ENCODE data around the gene ALOXE3. TPM values are rescaled to one million over a fixed set of nuclear protein-coding genes. Genes with fewer than 3 reads are reported as not detected.

The ALOXE3 gene
- total RNA-seq, 2 experiments from 2014 or later = 0.27 to 0.28 TPM

GRCh38 chr17:8160741-8161221 is 42.5 kb upstream of the ALOXE3 start:
- DNase-seq (peak; percentile 63), ATAC-seq (no peak)
- ChIA-PET CTCF (interaction anchor here (0.5 to 1.9 kb wide), 12 partner anchors 10 to 87 kb away, joined by 3 to 8 read pairs (median 4); partner anchors contain the start of gene HES7), POLR2A (interaction anchor here (0.9 to 2.7 kb wide), 3 partner anchors 12 to 29 kb away, joined by 3 to 23 read pairs (median 4); partner anchors contain the start of gene BORCS6)
- no peaks in the 10 kb centered on the region for H3K9me3 Mint-ChIP-seq (ENCODE audit: low read depth)
- peak overlapping the region; percentile 85 for H3K4me3 Mint-ChIP-seq
- peaks cover 33% of the 10 kb centered on the region for H3K36me3 Mint-ChIP-seq (ENCODE audit: low read depth)
- intact Hi-C loops (cut with DNase I, micrococcal nuclease) = no loop called here
- H3K27ac Mint-ChIP-seq = peak overlapping the region; percentile 93
- peaks cover 57% of the 10 kb centered on the region for H3K4me1 Mint-ChIP-seq
- no peaks in the 10 kb centered on the region for H3K27me3 Mint-ChIP-seq

DNA sequence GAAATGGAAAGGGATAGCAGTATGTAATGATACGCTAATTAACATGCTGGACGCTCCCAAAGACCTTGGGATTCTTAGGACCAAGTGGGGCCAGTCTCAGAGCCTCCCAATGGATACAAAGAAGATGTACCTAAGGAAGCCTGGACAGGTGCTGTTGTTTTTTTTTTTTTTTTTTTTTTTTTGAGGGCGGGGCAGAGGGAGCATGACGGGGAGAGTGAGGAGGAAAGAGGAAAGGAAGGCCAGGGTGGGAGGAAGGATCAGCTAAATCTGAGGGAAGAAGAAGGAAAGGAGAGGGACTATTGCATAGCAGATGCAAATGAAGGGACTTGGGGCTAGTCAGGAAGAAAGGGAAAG is 41.9 kb upstream of the ALOXE3 start:
- ChIA-PET POLR2A (interaction anchor here (2.7 kb wide), 1 partner anchor 13 kb away, joined by 23 read pairs; no protein-coding TSS in a partner anchor), CTCF (interaction anchor here (0.5 to 1.4 kb wide), 4 partner anchors 19 to 170 kb away, joined by 3 to 8 read pairs (median 3); no protein-coding TSS in a partner anchor)
- H3K36me3 Mint-ChIP-seq (ENCODE audit: low read depth) = peaks cover 33% of the 10 kb centered on the region
- peak overlapping the region; percentile 93 for H3K27ac Mint-ChIP-seq
- ATAC-seq (no peak), DNase-seq (no peak)
- peaks cover 57% of the 10 kb centered on the region for H3K4me1 Mint-ChIP-seq
- H3K27me3 Mint-ChIP-seq = no peaks in the 10 kb centered on the region
- H3K4me3 Mint-ChIP-seq = peak overlapping the region; percentile 85
- H3K9me3 Mint-ChIP-seq (ENCODE audit: low read depth) = no peaks in the 10 kb centered on the region
- intact Hi-C loops (cut with DNase I, micrococcal nuclease) = no loop called here

- DNase-seq (no peak), ATAC-seq (no peak)
- Mint-ChIP-seq H3K36me3 (ENCODE audit: low read depth) (peaks cover 33% of the 10 kb centered on the region), H3K4me3 (no peak overlapping the region), H3K27me3 (no peaks in the 10 kb centered on the region), H3K27ac (peak overlapping the region; percentile 79), H3K4me1 (peaks cover 51% of the 10 kb centered on the region), H3K9me3 (ENCODE audit: low read depth) (no peaks in the 10 kb centered on the region)
- ChIA-PET POLR2A (interaction anchor here (2.7 kb wide), 1 partner anchor 14 kb away, joined by 23 read pairs; no protein-coding TSS in a partner anchor), CTCF (interaction anchor here (0.5 to 6.9 kb wide), 10 partner anchors 8 to 169 kb away, joined by 3 to 88 read pairs (median 3); partner anchors contain the start of genes ALOXE3 and HES7)
- intact Hi-C loops (cut with DNase I, micrococcal nuclease) = loop anchor here (5.0 to 10.0 kb wide), 4 partner anchors 77 to 915 kb away; partner anchors contain the start of genes CD68 (in 1 of the 2), GABARAP (in 1 of the 2), POLR2A (in 1 of the 2) and SLC35G6 (in 1 of the 2)
Observed at GRCh38 chr17:8159459-8160223, 41.3 kb upstream of the ALOXE3 start.

DNA sequence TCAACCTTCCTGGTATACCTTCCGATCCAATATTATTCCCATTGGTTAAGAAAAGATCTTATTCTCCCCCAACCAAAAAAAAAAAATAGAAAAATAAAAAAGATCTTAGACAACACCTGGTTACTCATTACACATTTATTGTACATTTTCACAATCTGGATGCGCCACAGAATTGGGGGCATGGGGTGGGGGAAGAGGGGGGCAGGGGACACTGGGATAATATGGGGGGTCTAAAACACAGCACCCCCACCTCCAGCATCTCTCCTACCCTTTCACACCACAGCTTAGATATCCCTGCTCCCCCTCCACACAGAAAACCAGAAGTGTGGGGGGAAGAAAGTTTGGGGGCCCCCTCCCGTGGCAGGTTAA is 40.7 kb upstream of the ALOXE3 start:
- ChIA-PET POLR2A (interaction anchor here (0.8 to 4.3 kb wide), 2 partner anchors 9 to 14 kb away, joined by 3 to 85 read pairs; no protein-coding TSS in a partner anchor), CTCF (interaction anchor here (0.5 to 6.9 kb wide), 13 partner anchors 8 to 243 kb away, joined by 3 to 88 read pairs (median 4); partner anchors contain the start of genes ALOXE3, HES7 and RNF227)
- no peaks in the 10 kb centered on the region for H3K9me3 Mint-ChIP-seq (ENCODE audit: low read depth)
- peaks cover 45% of the 10 kb centered on the region for H3K4me1 Mint-ChIP-seq
- H3K27me3 Mint-ChIP-seq = no peaks in the 10 kb centered on the region
- H3K27ac Mint-ChIP-seq = peak overlapping the region; percentile 66
- H3K4me3 Mint-ChIP-seq = no peak overlapping the region
- intact Hi-C loops (cut with DNase I, micrococcal nuclease) = loop anchor here (5.0 to 10.0 kb wide), 4 partner anchors 77 to 914 kb away; partner anchors contain the start of genes CD68 (in 1 of the 2), GABARAP (in 1 of the 2), POLR2A (in 1 of the 2) and SLC35G6 (in 1 of the 2)
- DNase-seq (no peak), ATAC-seq (no peak)
- peaks cover 33% of the 10 kb centered on the region for H3K36me3 Mint-ChIP-seq (ENCODE audit: low read depth)

DNA sequence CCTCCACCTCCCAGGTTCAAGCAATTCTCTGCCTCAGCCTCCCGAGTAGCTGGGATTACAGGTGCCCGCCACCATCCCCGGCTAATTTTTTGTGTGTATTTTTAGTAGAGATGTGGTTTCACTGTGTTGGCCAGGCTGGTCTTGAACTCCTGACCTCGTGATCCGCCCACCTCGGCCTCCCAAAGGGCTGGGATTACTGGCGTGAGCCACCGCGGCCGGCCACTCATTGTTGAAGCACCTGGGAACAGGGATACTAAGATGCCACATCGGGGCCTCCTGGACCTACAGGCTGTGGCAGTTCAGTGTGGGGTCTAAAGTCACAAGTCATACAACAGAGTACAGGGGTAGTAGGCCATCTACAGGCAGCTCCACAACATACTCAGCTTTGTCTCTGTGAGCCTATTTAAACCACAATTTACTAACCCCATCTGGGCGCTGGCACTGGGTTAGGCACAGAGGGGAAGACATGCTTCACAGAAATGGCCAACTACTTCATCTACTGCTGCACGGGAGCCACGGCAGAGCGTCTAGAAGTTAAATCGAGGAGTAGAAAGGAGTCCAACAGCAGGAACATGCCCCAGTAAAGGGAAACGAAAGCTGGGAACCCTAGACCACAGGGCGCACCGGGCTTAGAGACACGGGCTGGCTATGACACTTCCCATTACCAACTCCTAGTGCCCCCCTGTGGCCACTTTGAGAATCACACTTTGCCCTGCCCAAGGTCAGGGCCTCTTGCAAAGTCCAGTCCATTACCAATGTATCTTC is 40.1 kb upstream of the ALOXE3 start:
- H3K36me3 Mint-ChIP-seq (ENCODE audit: low read depth) = peaks cover 33% of the 10 kb centered on the region
- intact Hi-C loops (cut with DNase I, micrococcal nuclease) = loop anchor here (5.0 to 10.0 kb wide), 4 partner anchors 76 to 914 kb away; partner anchors contain the start of genes CD68 (in 1 of the 2), GABARAP (in 1 of the 2), POLR2A (in 1 of the 2) and SLC35G6 (in 1 of the 2)
- H3K27ac Mint-ChIP-seq = peak overlapping the region; percentile 66
- CTCF ChIA-PET = interaction anchor here (0.5 to 6.9 kb wide), 14 partner anchors 9 to 243 kb away, joined by 3 to 88 read pairs (median 4); partner anchors contain the start of genes ALOXE3, HES7 and RNF227
- POLR2A ChIA-PET = interaction anchor here (0.8 to 4.3 kb wide), 2 partner anchors 9 to 15 kb away, joined by 3 to 85 read pairs; no protein-coding TSS in a partner anchor
- no peak overlapping the region for H3K4me3 Mint-ChIP-seq
- DNase-seq = peak; percentile 94
- peak; percentile 11 for ATAC-seq
- no peaks in the 10 kb centered on the region for H3K27me3 Mint-ChIP-seq
- H3K4me1 Mint-ChIP-seq = peaks cover 42% of the 10 kb centered on the region
- no peaks in the 10 kb centered on the region for H3K9me3 Mint-ChIP-seq (ENCODE audit: low read depth)

DNA sequence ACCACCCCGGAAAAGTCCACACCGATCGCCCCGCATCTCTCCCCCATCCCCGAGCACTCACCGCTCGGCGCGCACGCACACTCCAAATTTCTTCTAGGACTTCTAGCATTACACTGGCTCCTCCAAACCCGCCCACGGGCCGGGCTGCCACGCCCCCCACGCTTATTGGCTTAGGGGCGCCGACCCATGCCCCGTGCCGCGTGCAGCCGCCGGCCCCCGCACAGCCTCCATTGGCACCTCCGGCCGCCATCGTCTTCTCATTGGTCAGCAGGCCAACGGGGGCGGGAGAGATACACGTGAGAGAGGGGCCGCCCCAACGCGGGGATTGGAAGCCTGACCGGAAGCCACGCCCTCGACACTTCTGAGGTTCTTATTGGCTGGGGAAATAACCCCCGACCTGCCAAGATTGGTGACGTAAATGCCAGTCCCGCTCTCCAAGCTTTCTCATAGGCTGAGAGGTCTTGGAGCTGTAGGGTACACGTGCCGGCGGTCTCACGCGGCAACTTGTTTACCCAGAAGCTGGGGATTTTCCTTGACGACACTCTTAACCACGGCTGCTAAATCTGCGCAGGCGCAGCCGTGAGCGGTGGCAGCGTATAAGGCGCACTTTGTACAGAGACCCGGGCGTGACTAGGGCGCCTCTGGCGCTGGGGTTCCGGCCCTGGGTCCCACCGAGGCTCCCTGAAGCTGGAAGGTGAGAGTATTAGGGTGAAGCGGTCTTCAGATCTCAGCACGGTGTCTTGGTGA is 38.1 kb upstream of the ALOXE3 start:
- H3K4me1 Mint-ChIP-seq = peaks cover 49% of the 10 kb centered on the region
- ChIA-PET CTCF (interaction anchor here (0.5 to 6.9 kb wide), 11 partner anchors 17 to 83 kb away, joined by 3 to 88 read pairs (median 4); partner anchors contain the start of genes ALOXE3 and HES7), POLR2A (interaction anchor here (0.6 to 4.3 kb wide), 11 partner anchors 13 to 91 kb away, joined by 3 to 85 read pairs (median 6); partner anchors contain the start of genes BORCS6, CTC1 and TMEM107)
- no peaks in the 10 kb centered on the region for H3K9me3 Mint-ChIP-seq (ENCODE audit: low read depth)
- H3K27ac Mint-ChIP-seq = no peak overlapping the region
- intact Hi-C loops (cut with DNase I, micrococcal nuclease) = loop anchor here (1.0 to 10.0 kb wide), 21 partner anchors 17 to 912 kb away; partner anchors contain the start of genes CD68 (in 1 of the 2), GABARAP (in 1 of the 2), NAA38 (in 1 of the 2) and NEURL4 (in 1 of the 2)
- H3K36me3 Mint-ChIP-seq (ENCODE audit: low read depth) = peaks cover 30% of the 10 kb centered on the region
- no peaks in the 10 kb centered on the region for H3K27me3 Mint-ChIP-seq
- no peak overlapping the region for H3K4me3 Mint-ChIP-seq
- ATAC-seq (peak; percentile 75), DNase-seq (peak; percentile 100)

- peaks cover 25% of the 10 kb centered on the region for H3K36me3 Mint-ChIP-seq (ENCODE audit: low read depth)
- H3K4me1 Mint-ChIP-seq = peaks cover 44% of the 10 kb centered on the region
- CTCF ChIA-PET = interaction anchor here (0.7 to 6.9 kb wide), 7 partner anchors 18 to 82 kb away, joined by 3 to 88 read pairs (median 4); partner anchors contain the start of genes ALOXE3 and HES7
- ATAC-seq (no peak), DNase-seq (no peak)
- no peak overlapping the region for H3K4me3 Mint-ChIP-seq
- H3K27ac Mint-ChIP-seq = no peak overlapping the region
- H3K9me3 Mint-ChIP-seq (ENCODE audit: low read depth) = no peaks in the 10 kb centered on the region
- POLR2A ChIA-PET = interaction anchor here (0.6 to 4.3 kb wide), 7 partner anchors 15 to 66 kb away, joined by 3 to 85 read pairs (median 10); partner anchors contain the start of gene TMEM107
- no peaks in the 10 kb centered on the region for H3K27me3 Mint-ChIP-seq
- intact Hi-C loops (cut with DNase I, micrococcal nuclease) = loop anchor here (1.0 to 10.0 kb wide), 21 partner anchors 17 to 911 kb away; partner anchors contain the start of genes CD68 (in 1 of the 2), GABARAP (in 1 of the 2), NAA38 (in 1 of the 2) and NEURL4 (in 1 of the 2)
Observed at GRCh38 chr17:8155996-8156245, 37.6 kb upstream of the ALOXE3 start.

GRCh38 chr17:8155231-8155995 is 37.1 kb upstream of the ALOXE3 start:
- intact Hi-C loops (cut with DNase I, micrococcal nuclease) = loop anchor here (5.0 to 10.0 kb wide), 4 partner anchors 73 to 911 kb away; partner anchors contain the start of genes CD68 (in 1 of the 2), GABARAP (in 1 of the 2), POLR2A (in 1 of the 2) and SLC35G6 (in 1 of the 2)
- ATAC-seq = no peak
- CTCF ChIA-PET = interaction anchor here (0.7 to 6.9 kb wide), 5 partner anchors 17 to 66 kb away, joined by 3 to 88 read pairs (median 5); partner anchors contain the start of genes ALOXE3 and HES7
- no peaks in the 10 kb centered on the region for H3K27me3 Mint-ChIP-seq
- POLR2A ChIA-PET = interaction anchor here (0.6 to 4.3 kb wide), 8 partner anchors 9 to 66 kb away, joined by 3 to 85 read pairs (median 8); partner anchors contain the start of genes BORCS6 and TMEM107
- H3K36me3 Mint-ChIP-seq (ENCODE audit: low read depth) = peaks cover 20% of the 10 kb centered on the region
- H3K4me1 Mint-ChIP-seq = peaks cover 42% of the 10 kb centered on the region
- DNase-seq = no peak
- no peak overlapping the region for H3K4me3 Mint-ChIP-seq
- H3K9me3 Mint-ChIP-seq (ENCODE audit: low read depth) = no peaks in the 10 kb centered on the region
- H3K27ac Mint-ChIP-seq = no peak overlapping the region

DNA sequence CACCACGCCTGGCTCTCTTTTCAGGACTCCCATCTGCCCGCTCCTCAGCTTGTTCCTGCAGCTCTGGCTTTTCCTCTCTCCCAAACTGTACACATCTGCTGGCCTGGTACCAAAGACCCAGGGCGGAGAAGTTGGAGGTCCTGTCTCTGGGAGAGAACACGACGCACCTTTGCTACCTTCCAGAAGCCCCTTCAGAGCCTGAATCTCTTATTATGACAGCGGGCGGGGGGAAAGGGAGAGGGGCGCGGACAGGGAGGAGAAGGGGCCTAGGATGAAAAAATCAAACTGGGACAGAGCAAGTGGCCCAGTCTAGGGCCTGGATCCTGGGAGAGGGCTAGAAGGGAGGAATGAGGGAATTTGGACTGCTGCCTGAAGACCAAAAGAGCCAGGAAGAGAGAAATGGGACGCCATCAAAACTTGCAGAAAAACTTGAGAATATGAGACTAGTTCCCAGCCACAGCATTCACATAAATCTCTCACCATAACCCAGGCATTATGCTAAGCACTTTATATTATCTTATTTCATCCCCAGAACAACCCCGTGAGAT is 36.4 kb upstream of the ALOXE3 start:
- Mint-ChIP-seq H3K36me3 (ENCODE audit: low read depth) (peaks cover 17% of the 10 kb centered on the region), H3K4me1 (peaks cover 40% of the 10 kb centered on the region)
- intact Hi-C loops (cut with DNase I, micrococcal nuclease) = loop anchor here (5.0 to 10.0 kb wide), 6 partner anchors 72 to 910 kb away; partner anchors contain the start of genes CD68 (in 1 of the 2), CNTROB (in 1 of the 2), GABARAP (in 1 of the 2) and POLR2A (in 1 of the 2)

More for the DNA sequence above, 36.4 kb upstream of the ALOXE3 start:
- DNase-seq (no peak), ATAC-seq (no peak)
- no peak overlapping the region for H3K4me3 Mint-ChIP-seq
- no peaks in the 10 kb centered on the region for H3K27me3 Mint-ChIP-seq
- no peak overlapping the region for H3K27ac Mint-ChIP-seq
- ChIA-PET CTCF (interaction anchor here (4.7 to 6.9 kb wide), 2 partner anchors 17 to 34 kb away, joined by 36 to 88 read pairs; partner anchors contain the start of genes ALOXE3 and HES7), POLR2A (interaction anchor here (0.6 to 4.3 kb wide), 7 partner anchors 9 to 104 kb away, joined by 3 to 85 read pairs (median 5); partner anchors contain the start of genes BORCS6 and CTC1)
- H3K9me3 Mint-ChIP-seq (ENCODE audit: low read depth) = no peaks in the 10 kb centered on the region

Measured in activated CD4-positive, alpha-beta T cell treated with anti-CD3 and anti-CD28 coated beads for 36 hours (primary cell).